Naive thymus-derived CD8-positive, alpha-beta T cell (primary cell): ENCODE data around the gene TUBG2. TPM values are rescaled to one million over a fixed set of nuclear protein-coding genes. Genes with fewer than 3 reads are reported as not detected.
"Not testable (repeated sequence)": the region's sequence is repeated elsewhere in the genome, so short reads cannot be mapped to it uniquely, and the experiment has no call there.

Experiments used
- ATAC-seq, 2 donors: fragments of 150-1000 bp; cut with Tn5 transposase in 1 of 2; sonication (Bioruptor Pico), chemical (Tn5 transposase) in 1 of 2; 1 replicate in 1 of 2; 2 replicates in 1 of 2; pipeline ENCODE4 v1.10.0; 2021; ENCODE audit warnings: mild to moderate bottlenecking in 2 of 2, moderate library complexity in 2 of 2
- POLR2A ChIA-PET: fragments of 350-600 bp; sonication (Branson Sonifier 250); formaldehyde crosslinking; loops from one replicate; lab custom pipeline; 2021; ENCODE audit warnings: antibody characterized with exemption; lab: Charles Lee
- DNase-seq, 10 donors: peaks; one replicate each; pipeline versions ENCODE4 v3.0.0 to v3.0.0-alpha.2; 2020 to 2022
- H3K27ac Mint-ChIP-seq, 10 donors: one replicate each; pipeline ENCODE4 v1.8.0; 2020 to 2022; ENCODE audit warnings: mild to moderate bottlenecking in 10 of 10, mixed read lengths in 10 of 10, moderate library complexity in 4 of 10, inconsistent platforms in 1 of 10
- H3K27me3 Mint-ChIP-seq, 5 donors: one replicate each; pipeline ENCODE4 v1.8.0; 2021 to 2022; ENCODE audit warnings: mixed read lengths in 5 of 5
- H3K36me3 Mint-ChIP-seq, 3 donors: one replicate each; pipeline ENCODE4 v1.8.0; 2020 to 2022; ENCODE audit warnings: mixed read lengths in 3 of 3, mild to moderate bottlenecking in 2 of 3, inconsistent platforms in 1 of 3
- H3K4me1 Mint-ChIP-seq, 4 donors: one replicate each; pipeline ENCODE4 v1.8.0; 2021 to 2022; ENCODE audit warnings: mixed read lengths in 4 of 4
- H3K4me3 Mint-ChIP-seq, 10 donors: one replicate each; pipeline ENCODE4 v1.8.0; 2020 to 2022; ENCODE audit warnings: mild to moderate bottlenecking in 10 of 10, mixed read lengths in 10 of 10, moderate library complexity in 6 of 10, inconsistent platforms in 1 of 10
- H3K9me3 Mint-ChIP-seq, 9 donors: one replicate each; pipeline ENCODE4 v1.8.0; 2020 to 2022; ENCODE audit warnings: mixed read lengths in 9 of 9, mild to moderate bottlenecking in 3 of 9, inconsistent platforms in 1 of 9, moderate library complexity in 1 of 9
- polyA plus RNA-seq, 3 donors: library from polyadenylated mRNA; unstranded; fragments of 300-500 nt; fragmentation: Illumina TruSeq; gene quantifications; one replicate each; pipeline ENCODE4 v1.2.3, GENCODE V29; 2021
- total RNA-seq, 8 experiments: library from RNA in 2 of 8; stranded (reverse) in 2 of 8; gene quantifications; one replicate each; pipeline ENCODE4 v1.2.3 and lab custom pipeline; 2021 to 2026

TUBG2 gene
- total RNA-seq (10 to 100 TPM; 18.1 to 22.1 TPM), polyA plus RNA-seq (1 to 10 TPM; 4.9 to 6.9 (median 6.0) TPM), total RNA-seq (lab: John Stamatoyannopoulos, UW) (7.0 to 21.6 (median 13.7) reads per million in 6 experiments)

DNA sequence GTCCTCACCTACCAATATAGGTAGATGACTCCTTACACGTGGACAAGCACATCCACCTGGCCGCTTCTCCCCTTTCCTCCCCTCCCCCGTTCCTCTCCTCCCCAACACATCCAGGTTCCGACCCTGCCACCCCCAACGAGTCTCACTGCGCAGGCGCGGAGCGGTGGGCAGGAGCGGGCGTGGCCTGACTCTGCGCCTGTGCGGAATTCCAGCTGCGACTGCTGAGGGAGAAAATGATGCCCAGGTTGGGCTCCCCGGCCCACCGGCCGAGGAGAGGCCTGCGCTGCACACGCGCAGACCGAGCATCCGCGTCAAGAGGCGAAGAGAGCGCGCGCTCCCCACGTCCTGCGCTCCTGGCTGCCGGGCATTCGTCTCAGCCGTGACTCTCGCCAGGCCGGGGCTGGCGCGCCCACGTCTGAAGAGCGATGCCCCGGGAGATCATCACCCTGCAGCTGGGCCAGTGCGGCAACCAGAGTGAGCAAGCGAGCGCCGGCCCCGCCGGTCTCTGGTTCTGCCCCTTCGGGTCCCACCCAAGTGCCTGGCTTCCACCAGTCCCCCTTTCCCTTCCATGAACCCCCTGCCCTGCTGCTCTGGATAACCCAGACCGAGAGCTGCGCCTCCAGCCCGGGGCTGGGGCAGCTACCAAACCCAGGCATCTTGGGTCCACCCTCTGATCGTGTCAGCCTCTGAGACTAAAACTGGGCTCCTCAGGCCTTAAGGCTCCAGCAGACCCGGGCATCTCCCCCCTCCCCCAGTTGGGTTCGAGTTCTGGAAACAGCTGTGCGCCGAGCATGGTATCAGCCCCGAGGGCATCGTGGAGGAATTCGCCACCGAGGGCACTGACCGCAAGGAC lies at the start of gene TUBG2:
Gene TUBG2, plus strand, starts transcription at position 206 of the 853 bp plus-strand sequence. Its CDS starts 220 bp downstream, at position 426.
- POLR2A ChIA-PET, result interaction anchor here (1.0 to 2.7 kb wide), 6 partner anchors 10 to 51 kb away, joined by 3 to 8 read pairs (median 4); partner anchors contain the start of gene PLEKHH3
- Mint-ChIP-seq H3K27me3 (peaks cover 0 to 7% (median 2%) of the 10 kb centered on the region in 5 donors), H3K9me3 (no peaks in the 10 kb centered on the region)

GRCh38 chr17:42609814-42610801 lies 49.0 kb upstream of the TUBG2 start:
- peak overlapping the region; percentile 94 to 100 (median 99) for H3K27ac Mint-ChIP-seq
- peaks cover 21 to 46% (median 41%) of the 10 kb centered on the region in 4 donors for H3K4me1 Mint-ChIP-seq
- peak in 3 of 10 donors; percentile 6 to 21 (median 15) for DNase-seq
- H3K27me3 Mint-ChIP-seq, ATAC-seq, H3K9me3 Mint-ChIP-seq: not testable (repeated sequence)
- POLR2A ChIA-PET, result interaction anchor here (0.5 to 3.3 kb wide), 22 partner anchors 9 to 757 kb away, joined by 3 to 26 read pairs (median 4); partner anchors contain the start of genes CNP, MLX, NAGLU and PSMC3IP
- H3K4me3 Mint-ChIP-seq, result peak overlapping the region; percentile 97 to 100 (median 100)
- H3K36me3 Mint-ChIP-seq, result peaks cover 3 to 46% (median 19%) of the 10 kb centered on the region in 3 donors

More for the DNA sequence above, at the start of gene TUBG2:
- Mint-ChIP-seq H3K36me3 (peaks cover 0 to 17% (median 0%) of the 10 kb centered on the region in 3 donors), H3K4me3 (peak within 1 kb of the TSS; percentile 88 to 95 (median 90)), H3K4me1 (peaks cover 13 to 25% (median 18%) of the 10 kb centered on the region in 4 donors), H3K27ac (peak within 1 kb of the TSS; percentile 18 to 92 (median 86))
- DNase-seq, result peak; percentile 48 to 83 (median 66)
- ATAC-seq, result peak; percentile 82 to 88

DNA sequence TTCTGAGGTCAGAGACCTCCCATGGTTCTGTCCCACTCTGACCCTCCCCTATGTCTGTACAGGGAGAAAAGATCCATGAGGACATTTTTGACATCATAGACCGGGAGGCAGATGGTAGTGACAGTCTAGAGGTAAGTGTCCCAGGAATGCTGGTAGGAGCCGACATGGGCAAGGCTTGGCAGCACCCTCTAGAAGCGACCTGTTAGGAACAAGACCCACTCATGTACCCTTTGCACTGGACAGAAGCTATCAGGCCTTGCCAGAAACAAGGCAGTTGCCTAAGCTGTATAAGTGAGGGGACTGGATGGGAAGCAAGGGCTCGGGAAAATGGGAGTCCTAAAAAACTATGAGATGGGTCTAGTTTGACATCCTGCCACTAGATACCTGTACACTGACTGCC lies 47.1 kb upstream of the TUBG2 start:
- ATAC-seq (no peak), DNase-seq (no peak)
- H3K27ac Mint-ChIP-seq, result peak overlapping the region in 2 of 10 donors; percentile 7 to 27
- H3K4me3 Mint-ChIP-seq, result peak overlapping the region in 2 of 10 donors; percentile 53 to 75
- no peaks in the 10 kb centered on the region for H3K27me3 Mint-ChIP-seq
- peaks cover 3 to 41% (median 22%) of the 10 kb centered on the region in 3 donors for H3K36me3 Mint-ChIP-seq
- H3K4me1 Mint-ChIP-seq, result peaks cover 9 to 26% (median 22%) of the 10 kb centered on the region in 4 donors
- H3K9me3 Mint-ChIP-seq, result no peaks in the 10 kb centered on the region
- POLR2A ChIA-PET, result interaction anchor here (1.0 kb wide), 1 partner anchor 21 kb away, joined by 3 read pairs; no protein-coding TSS in a partner anchor

GRCh38 chr17:42613699-42614295 lies 45.3 kb upstream of the TUBG2 start:
- Mint-ChIP-seq H3K9me3 (no peaks in the 10 kb centered on the region), H3K4me1 (peaks cover 5 to 15% (median 11%) of the 10 kb centered on the region in 4 donors), H3K27me3 (no peaks in the 10 kb centered on the region), H3K4me3 (no peak overlapping the region), H3K36me3 (peaks cover under 1 to 41% (median 22%) of the 10 kb centered on the region in 3 donors), H3K27ac (peak overlapping the region in 1 of 10 donors; percentile 28)
- POLR2A ChIA-PET, result no interaction called here
- DNase-seq, result no peak
- ATAC-seq, result no peak

DNA sequence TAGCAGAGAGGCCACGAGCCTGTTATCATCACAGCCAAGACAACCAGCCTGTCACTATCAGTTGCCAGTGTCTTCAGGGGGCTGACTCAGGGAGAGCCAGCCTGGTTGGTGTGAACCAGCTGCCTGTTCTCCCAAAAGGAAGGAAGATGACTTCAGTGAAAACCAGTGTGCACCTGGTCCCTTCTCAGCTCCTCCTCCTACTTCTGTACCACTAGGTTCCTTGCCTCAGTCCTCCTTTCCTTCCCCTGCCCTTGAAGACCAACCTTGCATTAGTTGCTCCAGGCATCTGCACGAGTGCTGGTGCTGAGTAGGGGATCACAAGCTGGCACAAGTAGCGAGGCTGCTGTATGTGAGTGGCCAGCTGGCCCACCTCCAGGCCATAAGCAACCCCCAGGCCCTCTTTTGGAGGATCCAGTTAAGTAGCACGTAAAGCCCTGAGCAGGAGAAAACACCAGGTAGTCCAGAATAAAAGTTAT lies 41.1 kb upstream of the TUBG2 start:
- H3K27ac Mint-ChIP-seq, result no peak overlapping the region
- no peaks in the 10 kb centered on the region for H3K9me3 Mint-ChIP-seq
- ATAC-seq, result no peak
- DNase-seq, result no peak
- H3K4me1 Mint-ChIP-seq, result peaks cover 0 to 8% (median under 1%) of the 10 kb centered on the region in 4 donors
- POLR2A ChIA-PET, result interaction anchor here (0.5 kb wide), 1 partner anchor 87 kb away, joined by 3 read pairs; no protein-coding TSS in a partner anchor
- H3K36me3 Mint-ChIP-seq, result peaks cover 0 to 27% (median 15%) of the 10 kb centered on the region in 3 donors
- no peak overlapping the region for H3K4me3 Mint-ChIP-seq
- no peaks in the 10 kb centered on the region for H3K27me3 Mint-ChIP-seq

- H3K9me3 Mint-ChIP-seq, result no peaks in the 10 kb centered on the region
- POLR2A ChIA-PET, result no interaction called here
- H3K4me3 Mint-ChIP-seq, result no peak overlapping the region
- no peaks in the 10 kb centered on the region for H3K27me3 Mint-ChIP-seq
- H3K36me3 Mint-ChIP-seq, result peaks cover 0 to 22% (median 13%) of the 10 kb centered on the region in 3 donors
- ATAC-seq, result no peak
- peaks cover 0 to 8% (median under 1%) of the 10 kb centered on the region in 4 donors for H3K4me1 Mint-ChIP-seq
- H3K27ac Mint-ChIP-seq, result peak overlapping the region in 1 of 10 donors; percentile 17
- no peak for DNase-seq
Measured at GRCh38 chr17:42618442-42619150, 40.5 kb upstream of the TUBG2 start.

- H3K27me3 Mint-ChIP-seq, H3K36me3 Mint-ChIP-seq, H3K4me1 Mint-ChIP-seq, ATAC-seq, POLR2A ChIA-PET, H3K9me3 Mint-ChIP-seq, H3K4me3 Mint-ChIP-seq, DNase-seq: not testable (repeated sequence)
- H3K27ac Mint-ChIP-seq, result peak overlapping the region in 1 of 10 donors; percentile 13
Measured at GRCh38 chr17:42621987-42622386, 37.1 kb upstream of the TUBG2 start.

DNA sequence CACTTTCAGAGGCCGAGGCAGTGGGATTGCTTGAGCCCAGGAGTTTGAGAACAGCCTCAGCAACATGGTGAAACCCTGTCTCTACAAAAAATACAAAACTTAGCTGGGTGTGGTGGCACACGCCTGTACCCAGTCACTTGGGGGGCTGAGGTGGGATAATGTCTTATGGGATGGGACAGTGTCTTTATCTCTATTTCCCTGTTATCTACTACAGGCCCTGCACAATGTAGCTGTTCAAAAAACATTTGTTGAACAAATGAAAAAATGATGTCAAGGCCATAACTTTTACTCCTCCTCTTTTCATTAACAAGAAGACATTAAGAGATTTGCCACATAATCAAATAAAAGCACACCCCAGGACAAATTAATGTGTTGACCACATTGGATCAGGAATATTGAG lies 35.8 kb upstream of the TUBG2 start:
- POLR2A ChIA-PET, result interaction anchor here (0.6 kb wide), 1 partner anchor 1713 kb away, joined by 4 read pairs; no protein-coding TSS in a partner anchor
- no peaks in the 10 kb centered on the region for H3K9me3 Mint-ChIP-seq
- no peak overlapping the region for H3K27ac Mint-ChIP-seq
- H3K4me1 Mint-ChIP-seq, result peaks cover 0 to 8% (median under 1%) of the 10 kb centered on the region in 4 donors
- H3K36me3 Mint-ChIP-seq, result no peaks in the 10 kb centered on the region
- no peaks in the 10 kb centered on the region for H3K27me3 Mint-ChIP-seq
- no peak overlapping the region for H3K4me3 Mint-ChIP-seq
- no peak for DNase-seq
- no peak for ATAC-seq

DNA sequence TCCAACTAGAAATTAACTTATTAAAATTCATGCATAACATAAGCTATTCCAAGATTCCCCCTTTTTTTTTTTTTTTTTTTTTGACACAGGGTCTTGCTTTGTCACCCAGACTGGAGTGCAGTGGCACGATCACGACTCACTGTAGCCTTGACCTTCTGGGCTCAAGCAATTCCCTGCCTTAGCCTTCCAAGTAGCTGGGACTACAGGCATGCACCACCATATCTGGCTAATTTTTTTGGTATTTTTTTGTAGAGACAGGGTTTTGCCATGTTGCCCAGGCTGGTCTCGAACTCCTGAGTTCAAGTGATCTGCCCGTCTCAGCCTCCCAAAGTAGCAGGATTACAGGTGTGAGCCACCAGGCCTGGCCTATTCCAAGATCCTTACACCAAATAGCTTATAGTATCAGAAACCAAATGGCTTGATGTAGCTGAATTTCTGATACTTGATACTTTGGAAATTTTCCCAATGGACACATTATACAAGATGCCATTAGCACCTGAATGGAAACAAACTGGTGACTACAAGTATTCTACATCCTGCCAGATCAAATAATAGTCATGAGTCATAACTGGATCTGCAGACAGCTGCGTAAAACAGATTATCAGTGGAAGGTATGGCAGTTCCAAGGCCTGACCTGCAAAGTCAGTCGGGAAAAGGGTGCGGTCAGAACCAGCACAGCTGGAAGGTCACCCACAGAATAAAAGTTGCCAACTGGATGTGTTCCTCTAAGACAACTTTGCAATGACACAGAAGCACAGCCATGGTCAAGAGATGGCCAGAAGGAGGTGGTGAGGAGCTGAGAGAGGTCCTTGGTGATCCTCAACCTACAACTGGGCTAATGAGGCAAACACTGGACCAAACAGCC lies 35.1 kb upstream of the TUBG2 start:
- Mint-ChIP-seq H3K27me3 (no peaks in the 10 kb centered on the region), H3K4me1 (peaks cover 0 to 2% (median 0%) of the 10 kb centered on the region in 4 donors), H3K36me3 (no peaks in the 10 kb centered on the region), H3K9me3 (no peaks in the 10 kb centered on the region), H3K27ac (no peak overlapping the region), H3K4me3 (no peak overlapping the region)
- no peak for ATAC-seq
- no peak for DNase-seq
- POLR2A ChIA-PET, result interaction anchor here (0.6 to 0.7 kb wide), 2 partner anchors 464 to 1712 kb away, joined by 4 to 5 read pairs; no protein-coding TSS in a partner anchor

DNA sequence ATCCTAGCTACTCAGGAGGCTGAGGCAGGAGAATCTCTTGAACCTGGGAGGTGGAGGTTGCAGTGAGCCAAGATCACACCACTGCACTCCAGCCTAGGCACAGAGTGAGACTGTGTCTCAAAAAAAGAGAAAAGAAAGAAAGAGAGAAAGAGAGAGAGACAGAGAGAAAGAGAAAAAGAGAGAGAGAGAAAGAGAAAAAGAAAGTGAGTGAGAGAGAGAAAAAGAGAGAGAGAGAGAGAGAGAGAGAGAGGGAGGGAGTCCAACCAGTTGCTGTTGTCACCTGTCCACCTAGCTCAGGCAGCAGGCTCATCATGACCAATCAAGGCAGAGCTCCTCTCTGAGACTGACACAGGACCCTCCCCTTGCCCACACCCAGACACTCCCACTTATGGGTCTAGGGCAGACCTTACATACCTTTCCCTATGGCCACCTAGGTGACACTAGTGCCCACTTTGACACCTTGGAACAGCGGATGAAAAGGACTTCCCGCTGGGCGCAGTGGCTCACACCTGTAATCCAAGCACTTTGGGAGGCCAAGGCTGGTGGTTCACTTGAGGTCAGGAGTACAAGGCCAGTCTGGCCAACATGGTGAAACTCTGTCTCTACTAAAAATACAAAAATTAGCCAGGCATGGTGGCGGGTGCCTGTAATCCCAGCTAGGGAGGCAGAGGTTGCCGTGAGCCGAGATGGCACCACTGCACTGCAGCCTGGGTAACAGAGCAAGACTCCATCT lies 31.9 kb upstream of the TUBG2 start:
- H3K36me3 Mint-ChIP-seq, H3K4me3 Mint-ChIP-seq, DNase-seq, POLR2A ChIA-PET, ATAC-seq, H3K4me1 Mint-ChIP-seq, H3K9me3 Mint-ChIP-seq, H3K27me3 Mint-ChIP-seq: not testable (repeated sequence)
- peak overlapping the region in 1 of 10 donors; percentile 82 for H3K27ac Mint-ChIP-seq
